Cardiac fibroblast (primary cell): ENCODE measurements around the gene F12.
"Not testable (repeated sequence)": the region's sequence is repeated elsewhere in the genome, so short reads cannot be mapped to it uniquely, and the experiment has no call there.

Source experiments
- DNase-seq, 2 donors: peaks; one replicate each; pipeline versions ENCODE4 v3.0.0 to v3.0.0-alpha.2; 2010; ENCODE audit warnings: low read depth in 2 of 2
- H3K4me3 ChIP-seq, 2 donors: replicated peaks in 1 of 2; 1 replicate in 1 of 2; 2 replicates in 1 of 2; pipeline ENCODE4 v1.5.1; 2011; ENCODE audit warnings: low read depth in 2 of 2, low read length in 2 of 2, mild to moderate bottlenecking in 2 of 2, moderate library complexity in 1 of 2
- TF ChIP-seq, protein P1 (sequence below): IDR thresholded peaks from one replicate; pipeline ENCODE4 v1.5.1; 2011; ENCODE audit warnings: low read depth, mild to moderate bottlenecking, low read length, inconsistent platforms

F12 gene

DNA sequence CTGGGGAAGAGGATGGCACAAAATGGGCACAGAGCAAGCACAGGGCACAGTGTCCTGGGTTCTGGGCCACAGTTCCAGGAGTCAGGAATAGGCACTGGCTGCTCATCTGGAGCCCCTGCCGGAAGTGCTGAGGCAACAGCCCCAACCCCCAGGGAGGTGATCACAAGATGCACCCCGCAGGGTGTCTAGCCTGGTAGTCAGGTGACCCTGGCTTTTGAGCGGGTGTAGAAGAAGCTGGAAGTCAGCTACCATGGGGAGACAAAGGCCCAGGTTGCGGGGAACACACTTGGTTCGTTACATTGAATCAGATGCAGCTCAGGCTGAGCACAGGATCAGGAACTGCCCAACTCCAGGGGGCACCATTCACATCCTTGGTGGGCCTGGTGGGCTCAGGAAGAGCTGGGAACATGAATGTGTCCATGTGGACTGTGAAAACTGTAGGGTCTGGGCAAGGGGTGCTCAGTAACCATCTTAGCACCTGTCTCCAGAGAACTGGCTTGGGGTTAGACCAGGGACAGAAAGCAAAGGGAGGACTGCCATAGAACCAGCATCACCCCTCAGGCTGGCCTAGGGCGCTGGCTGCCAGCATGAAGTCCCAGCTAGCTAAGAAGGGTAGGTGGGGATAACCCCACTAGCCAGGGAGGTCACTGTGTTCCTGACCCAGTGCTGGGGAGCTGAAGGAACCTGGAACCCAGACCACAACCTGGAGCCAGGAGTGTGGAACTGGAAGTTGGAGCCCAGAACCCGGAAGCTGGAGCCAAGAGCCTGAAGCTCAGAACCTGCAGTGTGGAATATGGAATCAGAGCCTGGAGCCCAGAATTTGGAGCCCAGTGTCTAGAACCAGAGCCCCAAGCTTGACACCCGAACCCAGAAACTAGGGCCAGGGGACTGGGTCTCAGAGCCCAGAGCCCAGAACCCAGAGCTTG lies 31.2 kb downstream of the F12 start:
- DNase-seq: no peak
- TF ChIP-seq, protein P1, sequence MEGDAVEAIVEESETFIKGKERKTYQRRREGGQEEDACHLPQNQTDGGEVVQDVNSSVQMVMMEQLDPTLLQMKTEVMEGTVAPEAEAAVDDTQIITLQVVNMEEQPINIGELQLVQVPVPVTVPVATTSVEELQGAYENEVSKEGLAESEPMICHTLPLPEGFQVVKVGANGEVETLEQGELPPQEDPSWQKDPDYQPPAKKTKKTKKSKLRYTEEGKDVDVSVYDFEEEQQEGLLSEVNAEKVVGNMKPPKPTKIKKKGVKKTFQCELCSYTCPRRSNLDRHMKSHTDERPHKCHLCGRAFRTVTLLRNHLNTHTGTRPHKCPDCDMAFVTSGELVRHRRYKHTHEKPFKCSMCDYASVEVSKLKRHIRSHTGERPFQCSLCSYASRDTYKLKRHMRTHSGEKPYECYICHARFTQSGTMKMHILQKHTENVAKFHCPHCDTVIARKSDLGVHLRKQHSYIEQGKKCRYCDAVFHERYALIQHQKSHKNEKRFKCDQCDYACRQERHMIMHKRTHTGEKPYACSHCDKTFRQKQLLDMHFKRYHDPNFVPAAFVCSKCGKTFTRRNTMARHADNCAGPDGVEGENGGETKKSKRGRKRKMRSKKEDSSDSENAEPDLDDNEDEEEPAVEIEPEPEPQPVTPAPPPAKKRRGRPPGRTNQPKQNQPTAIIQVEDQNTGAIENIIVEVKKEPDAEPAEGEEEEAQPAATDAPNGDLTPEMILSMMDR: no peak
- H3K4me3 ChIP-seq: no peak overlapping the region

- H3K4me3 ChIP-seq: no peak overlapping the region
- no peak for DNase-seq
- TF ChIP-seq, protein P1: no peak
Observed at GRCh38 chr5:177376107-177376506, 33.3 kb downstream of the F12 start.

DNA sequence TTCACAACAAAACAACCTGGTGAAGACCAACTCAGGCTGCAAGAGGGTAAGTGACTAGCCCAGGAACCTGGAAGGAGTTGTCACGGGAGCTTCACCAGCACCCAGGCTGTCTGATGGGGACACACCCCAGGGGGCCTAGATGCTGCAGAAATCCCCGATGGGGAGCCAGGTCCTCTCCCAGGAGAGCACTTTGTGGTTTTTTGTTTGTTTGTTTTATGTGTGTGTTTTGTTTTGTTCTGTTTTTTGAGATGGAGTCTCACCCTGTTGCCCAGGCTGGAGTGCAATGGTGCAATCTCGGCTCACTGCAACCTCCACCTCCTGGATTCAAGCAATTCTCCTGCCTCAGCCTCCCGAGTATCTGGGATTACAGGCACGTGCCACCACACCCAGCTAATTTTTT lies 33.8 kb downstream of the F12 start:
- not testable (repeated sequence) for DNase-seq, H3K4me3 ChIP-seq

- TF ChIP-seq, protein P1: no peak
- no peak overlapping the region for H3K4me3 ChIP-seq
- DNase-seq: no peak
Observed at GRCh38 chr5:177374211-177374610, 35.2 kb downstream of the F12 start.

- no peak overlapping the region for H3K4me3 ChIP-seq
Observed at GRCh38 chr5:177373806-177374205, 35.6 kb downstream of the F12 start.

DNA sequence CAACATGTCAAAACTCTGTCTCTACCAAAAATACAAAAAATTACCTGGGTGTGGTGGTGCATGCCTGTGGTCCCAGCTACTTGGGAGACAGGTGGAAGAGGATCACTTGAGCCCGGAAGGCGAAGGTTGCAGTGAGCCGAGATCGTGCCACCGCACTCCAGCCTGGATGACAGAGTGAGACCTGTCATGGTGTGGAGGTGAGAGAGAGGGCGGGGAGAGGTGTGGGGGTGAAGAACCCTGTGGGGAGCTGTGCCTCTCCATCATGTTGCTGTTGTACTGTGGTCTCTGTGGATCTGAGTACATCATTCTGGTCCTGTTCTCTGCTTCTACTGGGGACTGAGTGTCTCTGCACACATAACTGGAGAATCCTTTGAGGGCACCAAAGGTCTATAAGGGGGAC lies 36.5 kb downstream of the F12 start:
- H3K4me3 ChIP-seq: no peak overlapping the region
- TF ChIP-seq, protein P1: no peak
- no peak for DNase-seq

More at GRCh38 chr5:177373806-177374205, 35.6 kb downstream of the F12 start:
- TF ChIP-seq, protein P1: no peak
- no peak for DNase-seq

GRCh38 chr5:177372034-177372896 lies 37.1 kb downstream of the F12 start:
- H3K4me3 ChIP-seq: no peak overlapping the region
- DNase-seq: no peak
- TF ChIP-seq, protein P1: no peak
